ENCODE measurements around the gene FOXF2.

Gene FOXF2

DNA sequence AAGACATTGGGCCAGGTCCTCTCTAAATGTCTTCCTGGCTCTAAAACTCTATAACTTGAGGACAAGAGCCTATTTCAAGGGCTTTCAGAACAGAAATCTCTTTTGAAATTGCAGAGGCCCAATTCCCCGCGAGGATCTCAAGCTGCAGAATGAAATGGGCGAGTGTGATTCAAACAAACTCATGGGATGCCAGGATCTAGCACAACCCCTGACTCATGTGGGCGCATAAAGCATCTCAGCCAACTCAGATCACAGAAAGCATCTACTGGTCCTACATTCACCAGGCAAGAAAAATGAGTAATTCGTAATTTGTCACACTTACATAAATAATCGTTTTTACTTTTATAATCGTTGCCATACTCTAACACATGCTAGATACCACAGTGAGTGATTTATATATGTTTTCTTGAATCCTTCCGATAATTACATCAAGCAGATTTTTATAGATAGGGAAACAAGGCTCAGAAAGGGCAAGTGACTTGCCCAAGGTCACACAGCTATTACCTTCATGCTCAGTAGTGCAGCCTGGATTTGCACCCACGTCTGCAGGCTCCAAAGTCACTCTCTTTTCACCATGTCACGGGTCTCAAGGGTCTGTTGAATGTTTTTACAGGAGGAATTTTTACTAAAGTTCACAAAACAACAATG lies 26.2 kb downstream of the FOXF2 start:
- DNase-seq = no peak

DNA sequence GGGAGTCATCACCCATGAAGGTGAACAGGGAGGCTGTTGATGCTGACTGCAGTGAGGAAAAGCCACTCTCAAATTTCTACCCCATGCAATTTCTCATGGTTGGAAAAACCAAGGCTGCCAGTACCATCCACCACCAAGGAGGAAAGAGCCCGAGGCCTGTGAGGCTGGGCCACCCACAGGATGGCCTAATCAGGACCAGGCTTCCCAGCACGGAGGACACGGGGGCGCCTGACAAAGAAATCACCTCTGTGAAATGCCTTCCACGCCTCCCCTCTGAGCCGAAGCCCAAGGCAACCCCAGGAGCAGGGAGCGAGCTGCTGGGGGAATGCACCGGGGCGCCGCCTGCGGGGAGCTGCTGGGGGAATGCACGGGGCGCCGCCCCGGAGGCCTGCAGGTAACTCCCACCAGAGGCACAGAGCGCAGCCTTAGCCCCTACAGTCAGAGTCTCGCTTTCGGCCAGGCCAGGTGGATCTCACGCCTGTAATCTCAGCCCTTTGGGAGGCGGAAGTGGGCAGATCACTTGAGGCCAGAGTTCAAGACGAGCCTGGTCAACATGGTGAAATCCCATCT lies 26.9 kb downstream of the FOXF2 start:
- DNase-seq = no peak

DNA sequence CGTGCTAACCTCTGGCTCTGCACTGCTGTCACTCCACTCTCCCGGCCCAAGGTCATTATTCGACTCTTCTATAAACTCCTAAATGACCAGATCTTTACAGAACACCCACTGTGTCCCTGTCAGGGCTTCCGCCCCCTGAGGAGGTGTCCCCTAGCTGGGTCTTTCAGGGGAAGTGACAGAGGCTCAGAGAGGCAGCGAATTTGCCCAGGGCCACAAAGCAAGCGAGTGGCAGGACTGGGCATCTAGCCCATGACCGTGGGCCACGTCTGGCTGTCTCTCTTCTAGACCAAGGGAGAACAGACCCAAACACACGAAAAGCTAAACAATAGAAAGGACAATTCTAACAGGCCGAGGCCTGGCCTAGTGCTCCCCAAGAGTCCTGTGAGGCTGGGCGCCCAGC lies 27.4 kb downstream of the FOXF2 start:
- no peak for DNase-seq

DNA sequence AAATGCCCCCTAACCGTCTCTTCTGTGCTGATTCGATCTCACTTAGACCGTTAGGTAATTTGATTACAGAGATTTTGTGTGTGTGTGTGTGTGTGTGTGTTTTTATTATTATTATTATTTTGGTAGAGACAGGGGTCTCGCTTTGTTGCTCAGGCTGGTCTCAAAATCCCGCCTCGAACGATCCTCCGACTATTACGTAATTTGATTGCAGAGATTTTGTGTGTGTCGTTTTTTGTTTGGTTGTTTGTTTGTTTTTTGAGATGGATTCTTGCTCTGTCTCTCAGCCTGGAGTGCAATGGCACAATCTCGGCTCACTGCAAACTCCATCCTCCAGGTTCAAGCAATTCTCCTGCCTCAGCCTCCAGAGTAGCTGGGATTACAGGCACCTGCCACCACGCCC lies 28.3 kb downstream of the FOXF2 start:
- DNase-seq = no peak

DNA sequence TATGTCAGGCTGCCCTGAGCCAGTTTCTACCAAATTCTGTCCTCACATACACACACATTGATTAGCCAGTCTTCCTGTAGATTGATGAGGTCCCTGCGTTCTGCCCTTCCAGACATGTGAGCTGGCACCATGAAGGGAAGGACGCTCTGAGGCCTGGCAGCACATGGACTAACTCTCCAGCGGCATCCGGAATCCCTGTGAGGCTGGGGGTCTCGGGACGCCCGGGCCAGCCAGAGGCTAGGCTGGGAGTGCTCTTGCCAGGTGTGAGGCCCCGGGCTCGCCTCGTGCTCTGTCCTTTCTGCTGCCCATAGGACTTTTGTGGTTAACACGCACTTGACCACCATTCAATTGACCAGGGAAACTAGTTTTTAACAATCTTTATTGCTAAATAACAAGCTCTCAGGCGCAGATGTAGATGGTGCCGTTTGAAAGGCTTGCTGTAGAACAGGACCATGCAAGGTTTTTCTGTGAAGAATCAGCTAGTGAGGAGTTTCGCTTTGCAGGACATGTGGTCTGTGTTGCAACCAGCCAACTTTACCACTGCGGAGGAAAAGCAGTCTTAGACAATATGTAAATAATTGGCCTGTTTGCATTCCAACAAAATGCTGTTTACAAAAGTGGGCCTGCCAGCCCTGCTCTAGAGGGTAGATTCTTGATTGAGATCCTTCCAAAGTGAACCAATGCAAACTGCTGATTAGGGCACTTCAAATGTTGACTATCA lies 29.3 kb downstream of the FOXF2 start:
- DNase-seq = no peak

DNA sequence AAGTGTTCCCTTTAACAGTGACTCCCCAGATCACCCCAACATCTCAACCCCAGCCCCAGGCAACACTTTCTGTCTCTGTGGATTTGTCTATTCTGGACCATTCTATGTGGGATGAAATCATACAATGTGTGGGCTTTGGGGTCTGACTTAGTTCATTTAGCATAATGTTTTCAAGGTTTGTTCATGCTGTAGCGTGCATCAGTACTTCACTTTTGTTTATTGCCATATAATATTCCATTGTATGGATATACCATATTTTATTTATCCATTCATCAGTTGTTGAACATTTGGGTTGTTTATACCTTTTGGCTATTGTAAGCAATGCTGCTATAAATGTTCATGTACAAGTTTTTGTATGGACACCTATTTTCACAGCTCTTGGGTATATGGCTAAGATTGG lies 31.0 kb downstream of the FOXF2 start:
- no peak for DNase-seq

DNA sequence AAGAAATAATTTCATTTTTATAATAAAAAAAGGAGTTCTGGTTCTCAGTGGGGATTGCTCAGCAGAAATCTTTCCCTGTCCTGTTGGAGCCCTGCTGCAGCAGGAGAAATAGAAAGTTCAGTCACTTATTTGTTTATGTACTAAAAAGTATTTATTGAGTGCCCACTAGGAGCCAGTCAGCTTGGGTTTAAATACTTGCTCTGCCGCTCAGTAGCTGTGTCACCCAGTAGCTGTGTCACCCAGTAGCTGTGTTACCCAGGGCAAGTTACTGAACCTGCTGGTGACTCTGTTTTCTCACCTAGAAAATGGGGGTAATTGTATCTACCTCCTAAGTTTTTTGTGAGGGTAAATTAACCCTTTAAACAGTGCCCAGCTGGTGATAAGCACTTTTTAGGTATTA lies 32.9 kb downstream of the FOXF2 start:
- DNase-seq = no peak

DNA sequence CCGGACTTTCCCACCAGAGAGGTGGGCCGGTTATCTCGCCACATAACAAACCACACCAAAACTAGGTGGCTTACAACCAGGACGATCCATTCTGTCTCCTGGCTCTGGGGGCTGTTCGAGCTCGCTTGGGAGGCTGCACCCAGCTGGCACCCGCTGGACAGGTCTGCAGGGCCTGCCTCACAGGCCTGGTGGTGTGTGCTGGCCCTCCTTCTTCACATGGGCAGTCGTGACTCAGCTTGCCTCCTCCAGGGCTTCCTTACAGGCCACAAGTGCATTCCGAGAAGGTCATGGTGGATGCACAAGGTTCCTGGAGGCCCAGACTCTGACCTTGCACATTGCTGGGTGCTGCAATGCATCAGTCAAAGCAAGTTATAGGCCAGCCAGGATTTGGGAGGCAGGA lies 34.2 kb downstream of the FOXF2 start:
- no peak for DNase-seq

DNA sequence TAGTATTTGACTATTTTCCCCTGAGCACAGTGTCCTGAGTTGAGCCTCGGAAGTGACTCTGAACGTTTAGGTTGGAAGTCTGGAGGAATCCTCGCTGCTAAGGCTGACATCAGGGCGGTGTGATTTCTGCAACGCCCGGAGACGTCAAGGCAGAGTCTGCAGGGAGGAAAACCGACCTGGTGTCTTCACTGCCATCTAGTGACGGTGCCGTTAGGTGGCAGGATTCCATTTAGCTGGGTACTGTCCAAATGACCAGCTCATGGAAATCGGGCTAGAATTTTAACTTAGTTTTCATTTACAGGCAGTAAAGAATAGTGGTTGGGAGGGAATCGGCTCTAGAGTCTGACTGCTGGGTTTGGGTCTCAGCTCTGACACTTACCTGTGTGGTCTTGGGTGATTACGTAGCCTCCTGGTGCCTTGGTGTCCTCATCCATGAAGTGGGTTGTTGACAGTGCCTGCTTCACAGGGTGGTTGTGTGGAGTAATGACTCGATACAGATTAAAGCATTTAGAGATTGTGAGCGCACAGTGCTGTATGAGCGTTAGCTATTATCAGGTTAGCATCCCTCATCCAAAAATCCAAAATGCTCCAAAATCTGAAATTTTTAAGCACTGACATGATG lies 35.0 kb downstream of the FOXF2 start:
- no peak for DNase-seq

DNA sequence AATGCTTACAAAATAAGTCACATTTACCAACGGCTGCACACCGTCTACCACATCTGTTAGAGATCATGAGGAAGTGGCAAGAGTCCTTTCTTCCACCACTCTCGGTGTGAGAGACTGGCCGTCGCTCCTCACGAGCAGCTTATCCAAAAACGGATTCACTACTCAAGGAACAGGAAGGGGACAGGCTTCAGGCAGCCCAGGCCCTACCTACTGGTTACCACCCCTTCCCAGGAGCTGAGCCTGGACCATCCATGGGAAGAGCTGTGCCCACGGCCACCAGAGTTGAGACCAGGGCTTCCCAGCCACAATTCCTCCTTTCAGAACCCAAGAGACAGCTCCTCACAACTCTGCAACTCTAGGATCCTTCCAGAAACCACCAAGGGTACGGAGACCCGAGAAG lies 37.0 kb downstream of the FOXF2 start:
- DNase-seq = no peak

DNA sequence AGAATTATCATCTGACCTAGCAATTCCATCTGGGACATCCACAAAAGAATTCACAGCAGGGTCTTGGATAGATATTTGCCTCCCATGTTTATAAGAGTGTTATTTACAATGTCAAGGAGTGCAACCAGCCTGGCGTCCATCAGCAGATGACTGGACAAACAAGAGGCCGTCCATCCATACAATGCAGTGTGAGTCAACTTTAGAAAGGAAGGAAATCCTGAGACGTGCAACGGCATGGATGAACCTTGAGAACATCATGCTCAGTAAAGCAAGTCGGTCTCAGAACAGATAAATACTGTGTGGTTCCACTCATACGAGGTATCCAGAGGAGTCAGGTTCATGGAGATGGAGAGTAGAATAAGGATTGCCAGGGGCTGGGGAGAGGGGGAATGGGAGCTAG lies 46.4 kb downstream of the FOXF2 start:
- DNase-seq = no peak

DNA sequence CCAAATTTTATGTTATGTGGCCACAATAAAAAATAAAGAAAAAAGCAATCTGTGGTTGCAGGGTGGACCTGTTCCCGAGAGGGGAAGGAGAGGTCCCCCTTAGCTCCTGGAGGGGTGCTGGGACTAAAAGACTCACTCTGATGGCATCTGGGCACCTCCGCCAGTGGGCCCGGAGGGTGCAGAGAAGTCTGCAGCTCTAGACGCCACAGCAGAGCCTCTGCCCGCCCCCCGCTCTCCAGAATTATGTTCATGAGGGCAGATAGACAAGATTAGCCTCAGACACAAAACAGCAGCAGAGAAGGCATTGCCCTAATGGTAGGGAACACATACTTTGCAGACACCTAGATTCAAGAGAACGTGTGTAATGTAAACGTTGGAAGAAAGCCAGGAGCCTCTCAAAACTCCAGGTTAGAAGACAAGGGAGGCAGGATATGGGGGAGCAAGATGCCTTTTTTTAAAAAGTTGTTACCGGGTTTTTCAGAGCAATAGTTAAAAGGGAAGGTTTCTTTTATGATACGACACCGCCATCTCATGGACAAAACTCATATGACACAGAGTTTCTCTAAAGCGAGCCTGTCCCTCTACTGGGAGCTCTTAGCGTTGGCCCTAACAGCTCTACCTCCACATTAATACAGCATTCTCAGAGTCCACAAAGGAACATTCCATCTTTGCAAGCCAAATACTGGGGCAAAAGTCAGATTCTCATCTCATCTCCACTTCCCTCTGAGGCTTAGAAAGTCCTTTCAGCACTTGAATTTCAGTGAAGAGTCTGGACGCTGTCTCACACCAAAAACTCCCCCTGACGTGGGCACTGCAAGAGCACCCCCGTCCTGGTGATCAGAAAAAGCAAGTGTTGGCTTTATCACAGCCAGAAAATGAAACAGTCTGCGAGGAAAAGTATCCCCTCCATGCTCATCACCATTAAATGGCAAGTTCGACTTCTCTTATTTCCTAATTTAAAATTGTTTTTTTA lies 47.2 kb downstream of the FOXF2 start:
- DNase-seq = peak; percentile 37

DNA sequence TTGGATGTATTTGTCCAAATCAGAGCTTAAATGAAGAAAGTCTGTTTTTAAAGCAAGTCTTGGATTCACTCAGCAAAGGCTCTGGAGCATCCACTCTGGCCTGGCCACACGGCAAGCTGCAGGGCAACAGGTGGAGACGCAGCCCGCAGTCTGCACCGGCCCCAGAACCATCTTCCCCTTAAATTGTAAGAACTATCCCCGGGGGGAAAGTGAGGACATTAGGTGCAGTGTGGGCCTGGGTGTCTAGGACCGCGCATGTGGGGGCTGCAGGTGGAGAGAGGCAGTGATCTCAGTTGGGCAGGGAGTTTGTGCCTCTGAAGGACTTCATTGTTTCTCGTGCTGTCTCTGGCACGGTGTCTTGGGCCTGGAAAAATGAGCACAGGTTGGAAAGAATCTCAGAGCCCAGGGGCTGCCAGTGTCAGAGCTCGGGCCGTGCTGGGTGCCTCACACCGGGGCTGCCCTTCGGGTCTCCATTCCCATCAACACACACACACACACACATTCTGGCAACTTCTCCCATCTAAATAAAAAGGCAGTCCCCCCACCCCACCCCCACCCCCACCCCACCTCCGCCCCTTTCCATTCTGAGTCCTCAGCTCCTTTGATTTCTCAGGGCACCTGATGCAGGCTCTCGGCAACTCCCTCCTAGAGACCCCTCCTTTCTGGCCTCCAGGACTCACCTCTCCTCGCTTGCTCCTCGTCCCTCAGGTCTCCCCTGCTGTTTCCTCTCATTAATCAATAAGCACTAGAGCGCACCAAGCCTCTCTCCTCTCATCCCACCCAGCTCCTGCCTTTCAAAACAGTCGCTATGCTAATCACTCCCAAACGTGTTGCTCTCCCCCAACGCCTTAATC lies 48.4 kb downstream of the FOXF2 start:
- no peak for DNase-seq

DNA sequence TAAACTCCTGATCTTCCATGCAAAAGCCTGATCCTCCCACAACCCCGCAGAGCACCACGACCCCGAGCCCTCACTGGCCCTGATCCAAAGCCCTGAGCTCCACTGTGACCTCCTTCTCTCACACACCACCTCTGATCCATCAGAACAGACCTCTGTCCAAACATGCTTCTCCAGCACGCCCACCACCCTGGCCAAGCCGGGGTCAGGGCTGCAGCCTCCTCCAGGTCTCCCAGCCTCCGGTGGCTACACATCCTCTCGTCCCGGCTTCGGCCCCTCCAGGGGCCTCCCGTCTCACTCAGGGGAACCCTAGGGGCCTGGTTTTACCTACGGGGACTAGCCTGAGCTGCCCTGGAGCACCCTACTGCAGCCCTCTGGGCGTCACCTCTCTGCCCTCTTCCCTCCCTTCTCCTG lies 49.1 kb downstream of the FOXF2 start:
- no peak for DNase-seq

DNA sequence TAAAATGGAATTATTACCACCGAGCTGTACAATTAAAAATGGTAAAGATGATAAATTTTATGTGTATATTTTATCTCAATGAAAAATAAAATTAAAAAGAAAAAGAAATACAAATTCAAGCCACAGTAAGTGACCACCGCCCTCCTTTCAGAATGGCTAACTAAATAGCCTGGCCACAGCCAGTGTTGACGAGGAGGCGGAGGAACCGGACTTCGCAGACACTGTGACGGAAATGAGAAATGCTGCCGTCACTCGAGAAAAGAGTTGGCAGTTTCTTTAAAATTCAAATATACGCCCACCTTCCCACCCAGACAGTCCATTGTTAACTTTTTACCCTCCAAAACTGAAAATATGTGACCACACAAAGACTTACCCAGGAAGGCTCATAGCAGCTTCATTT lies 50.0 kb downstream of the FOXF2 start:
- no peak for DNase-seq

DNA sequence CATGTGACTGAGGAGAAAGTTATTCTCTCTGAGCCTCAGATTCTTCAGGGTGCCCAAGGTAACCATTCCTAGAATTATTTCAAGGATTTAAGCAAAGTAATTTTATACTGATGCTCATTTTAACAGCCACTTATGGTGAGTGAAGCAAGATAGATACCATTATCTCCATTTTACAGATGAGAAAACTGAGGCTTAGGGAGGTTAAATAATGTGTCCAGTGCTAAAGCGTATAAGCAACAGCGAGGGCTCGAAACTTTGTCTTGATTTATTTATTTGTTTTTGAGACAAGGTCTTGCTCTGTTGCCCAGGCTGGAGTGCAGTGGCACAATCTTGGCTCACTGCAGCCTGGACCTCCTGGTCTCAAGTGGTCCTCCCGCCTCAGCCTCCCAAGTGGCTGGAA lies 53.6 kb downstream of the FOXF2 start:
- no peak for DNase-seq

Measured in SHP77 treated with DMSO at 0.1 percent for 48 hours (cell line).